A549 (cell line): ENCODE measurements around the gene C5.

ENCODE experiments used
- POLR2A ChIP-seq: IDR thresholded peaks from 2 replicates; pipeline ENCODE4 v1.6.1; 2012; ENCODE audit warnings: mild to moderate bottlenecking, low read length
- TF ChIP-seq, protein P1 (sequence below): fragments of >200 bp; sonication (Bioruptor Twin); formaldehyde crosslinking; IDR thresholded peaks from 3 replicates; pipeline ENCODE4 v1.5.1; 2016

DNA sequence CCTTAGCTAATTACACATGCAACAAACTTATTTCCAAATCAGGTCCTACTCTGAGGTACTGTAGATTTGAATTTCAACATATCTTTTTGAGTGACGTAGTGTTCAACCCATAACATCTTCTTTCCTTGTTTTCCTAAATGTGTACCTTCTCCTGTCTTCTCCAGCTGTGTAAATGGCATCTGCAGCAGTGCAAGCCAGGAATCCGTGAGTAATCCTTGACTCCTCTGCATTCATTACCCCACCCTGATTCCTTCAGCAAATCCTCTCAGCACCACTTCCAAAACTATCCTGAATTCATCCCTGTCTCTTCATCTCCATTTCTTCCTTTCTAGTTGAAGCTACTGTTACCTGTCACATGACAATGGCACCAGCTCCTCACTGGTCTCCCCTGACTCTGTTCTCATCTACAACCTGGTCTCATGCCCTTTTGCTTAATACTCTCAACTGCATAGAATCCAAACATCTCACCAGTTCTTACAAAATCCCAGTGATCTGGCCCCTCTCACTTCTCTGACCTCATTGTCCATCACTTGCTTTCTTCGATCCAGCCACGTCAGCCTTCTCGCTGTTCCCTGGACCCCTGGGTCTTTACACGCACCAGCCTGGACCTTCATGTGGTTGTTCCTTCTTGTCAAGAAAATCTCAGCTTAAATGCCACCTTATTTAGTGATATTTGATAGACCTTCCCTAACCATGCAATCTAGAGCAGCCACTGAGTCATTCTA lies 108.9 kb downstream of the C5 start:
- TF ChIP-seq, protein P1, sequence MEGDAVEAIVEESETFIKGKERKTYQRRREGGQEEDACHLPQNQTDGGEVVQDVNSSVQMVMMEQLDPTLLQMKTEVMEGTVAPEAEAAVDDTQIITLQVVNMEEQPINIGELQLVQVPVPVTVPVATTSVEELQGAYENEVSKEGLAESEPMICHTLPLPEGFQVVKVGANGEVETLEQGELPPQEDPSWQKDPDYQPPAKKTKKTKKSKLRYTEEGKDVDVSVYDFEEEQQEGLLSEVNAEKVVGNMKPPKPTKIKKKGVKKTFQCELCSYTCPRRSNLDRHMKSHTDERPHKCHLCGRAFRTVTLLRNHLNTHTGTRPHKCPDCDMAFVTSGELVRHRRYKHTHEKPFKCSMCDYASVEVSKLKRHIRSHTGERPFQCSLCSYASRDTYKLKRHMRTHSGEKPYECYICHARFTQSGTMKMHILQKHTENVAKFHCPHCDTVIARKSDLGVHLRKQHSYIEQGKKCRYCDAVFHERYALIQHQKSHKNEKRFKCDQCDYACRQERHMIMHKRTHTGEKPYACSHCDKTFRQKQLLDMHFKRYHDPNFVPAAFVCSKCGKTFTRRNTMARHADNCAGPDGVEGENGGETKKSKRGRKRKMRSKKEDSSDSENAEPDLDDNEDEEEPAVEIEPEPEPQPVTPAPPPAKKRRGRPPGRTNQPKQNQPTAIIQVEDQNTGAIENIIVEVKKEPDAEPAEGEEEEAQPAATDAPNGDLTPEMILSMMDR, result no peak
- TF ChIP-seq POLR2A, result no peak
